ENCODE results near the gene DOP1A. TPM values are rescaled to one million over a fixed set of nuclear protein-coding genes. Genes with fewer than 3 reads are reported as not detected.

DOP1A gene
- polyA plus RNA-seq, 1 experiment = 4.7 TPM

GRCh38 chr6:83096791-83097190 is 29.3 kb downstream of the DOP1A start:
- ChIA-PET POLR2A (no interaction called here), CTCF (interaction anchor here (0.5 to 4.7 kb wide), 3 partner anchors 30 to 418 kb away, joined by 3 to 29 read pairs (median 3); partner anchors contain the start of genes DOP1A and UBE3D)
- Histone ChIP-seq H3K36me3 (ENCODE audit: control insufficient read depth, insufficient read depth, low read length) (no peaks in the 10 kb centered on the region), H3K27me3 (ENCODE audit: control insufficient read depth, insufficient read depth, low read length) (no peaks in the 10 kb centered on the region), H3K4me3 (ENCODE audit: low read depth, low read length) (no peak overlapping the region)
- DNase-seq (ENCODE audit: low read depth) = no peak
- no peak for TF ChIP-seq CTCF (IDR thresholded peaks at IDR 0.05; ENCODE audit: insufficient read depth, low read depth, low read length)

GRCh38 chr6:83097204-83097603 is 29.7 kb downstream of the DOP1A start:
- ChIA-PET POLR2A (no interaction called here), CTCF (interaction anchor here (0.5 to 4.7 kb wide), 4 partner anchors 12 to 418 kb away, joined by 3 to 29 read pairs (median 3); partner anchors contain the start of genes DOP1A and UBE3D)
- TF ChIP-seq CTCF (IDR thresholded peaks at IDR 0.05; ENCODE audit: insufficient read depth, low read depth, low read length) = no peak
- no peaks in the 10 kb centered on the region for H3K27me3 ChIP-seq (ENCODE audit: control insufficient read depth, insufficient read depth, low read length)
- H3K36me3 ChIP-seq (ENCODE audit: control insufficient read depth, insufficient read depth, low read length) = peaks cover 1% of the 10 kb centered on the region; the same call in 1 of the 2 replicates
- H3K4me3 ChIP-seq (ENCODE audit: low read depth, low read length) = no peak overlapping the region
- DNase-seq (ENCODE audit: low read depth) = no peak

GRCh38 chr6:83097675-83098074 is 30.2 kb downstream of the DOP1A start:
- POLR2A ChIA-PET = no interaction called here
- no peaks in the 10 kb centered on the region for H3K27me3 ChIP-seq (ENCODE audit: control insufficient read depth, insufficient read depth, low read length)
- no peak overlapping the region for H3K4me3 ChIP-seq (ENCODE audit: low read depth, low read length)
- CTCF ChIA-PET = interaction anchor here (0.6 to 4.7 kb wide), 3 partner anchors 12 to 419 kb away, joined by 3 to 29 read pairs (median 4); partner anchors contain the start of genes DOP1A and UBE3D
- no peak for TF ChIP-seq CTCF (IDR thresholded peaks at IDR 0.05; ENCODE audit: insufficient read depth, low read depth, low read length)
- peaks cover 2% of the 10 kb centered on the region; the same call in 1 of the 2 replicates for H3K36me3 ChIP-seq (ENCODE audit: control insufficient read depth, insufficient read depth, low read length)
- DNase-seq (ENCODE audit: low read depth) = no peak

GRCh38 chr6:83098589-83098988 is 31.1 kb downstream of the DOP1A start:
- DNase-seq (ENCODE audit: low read depth) = no peak
- TF ChIP-seq CTCF (IDR thresholded peaks at IDR 0.05; ENCODE audit: insufficient read depth, low read depth, low read length) = no peak
- ChIA-PET POLR2A (no interaction called here), CTCF (interaction anchor here (4.7 kb wide), 1 partner anchor 32 kb away, joined by 29 read pairs; the partner anchor contains the start of genes DOP1A and UBE3D)
- H3K4me3 ChIP-seq (ENCODE audit: low read depth, low read length) = no peak overlapping the region
- no peaks in the 10 kb centered on the region for H3K27me3 ChIP-seq (ENCODE audit: control insufficient read depth, insufficient read depth, low read length)
- peaks cover 2% of the 10 kb centered on the region; the same call in 1 of the 2 replicates for H3K36me3 ChIP-seq (ENCODE audit: control insufficient read depth, insufficient read depth, low read length)

GRCh38 chr6:83108378-83108777 is 40.9 kb downstream of the DOP1A start:
- POLR2A ChIA-PET = no interaction called here
- no peak for DNase-seq (ENCODE audit: low read depth)
- CTCF ChIA-PET = interaction anchor here (1.8 kb wide), 1 partner anchor 12 kb away, joined by 5 read pairs; no protein-coding TSS in a partner anchor
- Histone ChIP-seq H3K4me3 (ENCODE audit: low read depth, low read length) (no peak overlapping the region), H3K27me3 (ENCODE audit: control insufficient read depth, insufficient read depth, low read length) (no peaks in the 10 kb centered on the region), H3K36me3 (ENCODE audit: control insufficient read depth, insufficient read depth, low read length) (no peaks in the 10 kb centered on the region)
- no peak for TF ChIP-seq CTCF (IDR thresholded peaks at IDR 0.05; ENCODE audit: insufficient read depth, low read depth, low read length)

Data from BJ (cell line).